SW480 (cell line): Measurements from ENCODE around the gene ALAS1.
A peak's percentile ranks its signal among the peaks of the same experiment; 100 is the strongest.

Source experiments
- DNase-seq: peaks from one replicate; pipeline ENCODE4 v3.0.0-alpha.2; 2016; ENCODE audit warnings: low spot score

Gene ALAS1

GRCh38 chr3:52234516-52235447 lies 36.8 kb downstream of the ALAS1 start:
- DNase-seq = no peak

GRCh38 chr3:52236424-52236886 lies 38.5 kb downstream of the ALAS1 start:
- no peak for DNase-seq

GRCh38 chr3:52237006-52237656 lies 39.2 kb downstream of the ALAS1 start:
- peak; percentile 46 for DNase-seq

GRCh38 chr3:52237657-52238172 lies 39.8 kb downstream of the ALAS1 start:
- DNase-seq = peak; percentile 65

GRCh38 chr3:52238193-52238760 lies 40.3 kb downstream of the ALAS1 start:
- peak; percentile 18 for DNase-seq

- peak; percentile 62 for DNase-seq
Observed at GRCh38 chr3:52238761-52239701, 41.1 kb downstream of the ALAS1 start, which contains the start of gene TWF2. Gene TWF2, minus strand, starts transcription at chr3:52239158. Its CDS starts 142 bp downstream, at chr3:52239016.

GRCh38 chr3:52240059-52240885 lies 42.3 kb downstream of the ALAS1 start:
- peak; percentile 49 for DNase-seq

GRCh38 chr3:52240886-52241370 lies 43.0 kb downstream of the ALAS1 start:
- no peak for DNase-seq

GRCh38 chr3:52242039-52242438 lies 44.1 kb downstream of the ALAS1 start:
- DNase-seq = no peak

GRCh38 chr3:52243791-52244628 lies 46.0 kb downstream of the ALAS1 start:
- no peak for DNase-seq

- DNase-seq = peak; percentile 38
Observed at GRCh38 chr3:52245322-52246263, 47.6 kb downstream of the ALAS1 start, which contains the start of gene PPM1M. Gene PPM1M, plus strand, starts transcription at chr3:52245759. Its CDS starts 66 bp downstream, at chr3:52245825.

GRCh38 chr3:52246264-52246620 lies 48.3 kb downstream of the ALAS1 start:
- no peak for DNase-seq

- no peak for DNase-seq
Observed at GRCh38 chr3:52246728-52247408, 48.9 kb downstream of the ALAS1 start.

- DNase-seq = no peak
Observed at GRCh38 chr3:52247409-52248164, 49.6 kb downstream of the ALAS1 start.

- no peak for DNase-seq
Observed at GRCh38 chr3:52248165-52248541, 50.2 kb downstream of the ALAS1 start.

GRCh38 chr3:52248816-52249547 lies 51.0 kb downstream of the ALAS1 start:
- no peak for DNase-seq
